AG08396 (cell line): Measurements from ENCODE around the gene NATD1.
"Not testable (repeated sequence)": the region's sequence is repeated elsewhere in the genome, so short reads cannot be mapped to it uniquely, and the experiment has no call there.

Experiments used
- DNase-seq: peaks from one replicate; pipeline ENCODE4 v3.0.0; 2012; ENCODE audit warnings: low spot score, mixed read lengths

The NATD1 gene

DNA sequence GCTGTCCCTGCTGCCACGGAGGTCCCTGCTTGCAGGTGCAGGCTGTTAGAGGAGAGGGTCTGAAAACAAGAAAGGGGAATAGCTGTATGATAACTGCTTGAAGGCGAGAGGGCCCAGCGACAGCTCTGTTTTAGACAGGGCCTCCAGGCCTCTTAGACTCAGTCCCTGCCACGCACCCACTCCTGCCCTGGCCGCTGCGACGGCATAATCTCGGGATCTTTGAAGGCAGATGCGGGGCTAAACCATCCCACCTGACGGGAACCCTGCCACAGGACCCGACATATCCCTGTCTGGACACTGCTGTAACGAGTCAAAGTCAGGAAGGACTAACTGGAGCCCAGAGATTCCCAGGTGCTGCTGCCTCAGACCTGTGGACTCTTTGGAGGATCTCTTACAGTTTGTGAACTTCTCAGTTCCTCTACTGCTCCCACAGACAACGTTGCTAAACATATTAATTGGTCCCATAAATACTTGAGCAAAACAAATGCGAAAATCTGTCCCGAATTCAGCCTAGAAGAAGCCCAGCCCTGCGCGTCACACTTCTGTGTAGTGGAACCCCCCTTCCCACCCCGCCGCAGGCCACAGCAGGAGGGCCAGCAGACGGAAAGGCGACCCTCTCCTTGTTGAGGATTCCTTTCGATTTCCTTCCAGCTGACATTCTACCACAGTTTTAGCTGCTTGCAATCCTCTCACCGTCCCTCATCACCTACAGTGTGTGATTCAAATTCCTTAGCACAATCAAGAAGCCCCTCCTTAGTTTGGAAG, 38.3 kb downstream of the NATD1 start:
- peak; percentile 42 for DNase-seq

DNA sequence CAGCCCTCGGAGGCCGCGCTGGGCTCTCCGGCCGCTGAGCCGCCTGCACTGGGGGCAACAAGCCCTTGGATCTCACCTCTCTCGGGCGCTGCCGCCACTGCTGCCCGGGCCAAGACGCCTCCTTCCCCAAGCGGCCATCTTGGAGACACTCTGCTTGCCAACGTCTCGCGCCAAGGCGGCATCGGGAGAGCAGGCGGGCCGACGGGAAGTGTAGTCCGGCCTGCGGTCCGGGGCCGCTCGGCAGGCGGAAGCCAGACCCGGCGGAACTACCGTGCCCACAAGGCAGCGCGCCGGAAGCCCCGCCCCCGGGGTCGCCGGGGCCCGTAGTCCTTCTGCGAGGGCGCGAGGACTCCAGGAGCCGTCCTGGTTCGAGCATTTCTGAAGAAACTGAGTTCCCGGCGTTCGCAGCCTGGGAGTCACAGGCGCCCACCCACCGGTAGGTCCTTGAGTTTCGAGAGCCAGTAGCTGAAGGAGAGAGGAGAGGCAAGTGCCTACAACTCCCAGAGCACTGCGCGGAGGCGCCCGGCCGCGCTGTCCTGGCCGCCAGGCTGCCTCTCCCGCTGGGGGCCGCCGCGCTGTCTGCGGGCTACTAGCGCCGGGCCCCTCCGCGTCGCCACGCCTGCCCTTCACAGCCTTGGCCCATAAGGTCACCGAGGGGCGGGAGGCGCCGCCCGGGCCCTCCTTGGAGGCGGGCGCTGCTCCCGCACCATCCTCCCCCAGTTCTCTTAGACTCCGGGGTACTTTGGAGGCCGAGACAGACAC, 39.0 kb downstream of the NATD1 start, which contains the start of gene TMEM11:
Gene TMEM11, minus strand, starts transcription at position 147 of the 762 bp plus-strand sequence. Its CDS starts 9 bp downstream, at position 138.
- peak; percentile 99 for DNase-seq

DNA sequence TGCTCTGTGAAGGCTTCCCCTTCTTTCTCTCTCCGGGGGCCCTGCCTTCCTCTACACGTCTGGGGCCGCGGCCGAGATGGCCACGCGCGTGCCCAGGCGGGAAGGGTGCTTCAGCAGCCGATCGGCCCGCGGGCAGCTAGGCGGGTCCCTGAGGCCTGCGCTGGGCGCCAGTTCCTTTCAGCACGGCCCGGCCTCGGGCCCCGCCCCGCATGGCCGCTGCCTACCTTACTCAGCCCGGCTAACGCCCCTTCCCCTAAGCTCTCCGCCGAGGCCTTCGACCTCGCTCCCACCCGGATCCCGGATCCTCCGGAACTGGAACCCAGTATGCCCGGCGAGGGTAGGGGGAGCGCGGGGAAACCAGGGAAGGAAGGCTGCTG, 39.6 kb downstream of the NATD1 start:
- DNase-seq: peak; percentile 64

DNA sequence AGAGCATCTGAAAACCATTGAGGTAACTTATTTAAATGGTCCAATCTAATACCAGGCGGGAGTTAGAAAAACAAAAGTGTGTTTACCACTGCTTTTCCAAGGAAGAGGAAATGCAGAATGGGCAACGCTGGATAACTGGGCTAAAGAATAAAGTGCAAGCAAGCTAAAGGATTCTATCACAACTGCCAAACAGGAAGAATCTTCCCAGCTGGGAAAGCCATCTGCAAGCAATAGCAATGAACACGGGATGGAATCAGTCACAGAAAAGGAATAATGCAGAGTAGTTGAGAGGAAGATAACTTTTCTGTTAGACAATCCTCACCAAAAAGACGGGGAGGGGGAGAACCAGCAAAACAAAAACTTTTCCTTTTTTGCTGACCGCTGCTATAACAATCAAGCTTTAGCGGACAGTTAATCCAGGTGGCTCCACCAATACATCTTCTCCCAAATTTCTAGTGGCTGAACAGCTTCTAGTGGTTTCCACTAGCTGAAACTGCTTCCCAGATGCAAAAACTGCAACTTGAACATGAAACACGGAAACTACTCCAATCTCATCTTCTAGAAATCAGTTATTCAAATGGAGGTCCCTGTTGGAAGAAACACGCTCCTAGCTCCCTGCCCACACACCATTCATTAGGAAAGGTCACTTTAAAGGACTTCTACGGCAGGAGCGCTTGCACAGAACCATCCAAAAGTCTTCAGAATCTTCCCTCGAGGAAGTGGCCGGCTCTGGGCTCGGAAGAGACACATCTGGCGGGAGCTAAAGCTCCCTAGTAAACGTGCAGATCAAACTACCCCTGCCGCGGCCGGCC, 40.2 kb downstream of the NATD1 start:
- no peak for DNase-seq

GRCh38 chr17:21211825-21212479, 41.3 kb downstream of the NATD1 start:
- DNase-seq: no peak

DNA sequence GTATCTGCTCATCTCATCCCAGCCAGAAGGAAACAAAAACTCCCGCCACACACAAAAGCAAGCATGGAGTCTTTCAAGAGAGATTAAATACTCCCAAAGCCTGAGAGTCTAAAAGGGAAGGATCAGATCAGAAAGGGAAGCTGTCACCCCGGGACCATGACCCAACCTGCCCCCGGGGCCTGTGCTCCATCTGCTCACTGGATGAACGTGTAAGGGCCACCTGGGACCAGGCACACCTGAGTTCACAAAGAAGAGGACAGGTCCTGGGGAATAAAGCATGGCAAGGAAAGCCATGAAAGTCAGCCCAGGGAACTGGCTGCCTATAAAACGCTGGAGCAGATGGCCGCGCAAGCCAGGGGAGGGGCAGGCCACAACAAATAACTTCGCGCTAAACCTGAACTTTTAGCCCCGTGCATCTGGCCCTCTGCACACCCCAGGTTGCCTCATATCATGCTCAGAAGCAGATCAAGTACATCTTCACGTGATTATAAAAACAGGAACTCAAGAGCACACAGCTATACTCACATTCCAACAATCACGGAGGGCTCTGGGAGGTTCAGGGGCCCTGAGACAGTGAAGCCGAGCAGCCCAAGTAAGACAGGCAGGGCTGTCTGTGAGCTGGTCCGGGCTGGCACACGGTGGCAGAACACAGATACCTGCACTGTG, 42.7 kb downstream of the NATD1 start:
- no peak for DNase-seq

DNA sequence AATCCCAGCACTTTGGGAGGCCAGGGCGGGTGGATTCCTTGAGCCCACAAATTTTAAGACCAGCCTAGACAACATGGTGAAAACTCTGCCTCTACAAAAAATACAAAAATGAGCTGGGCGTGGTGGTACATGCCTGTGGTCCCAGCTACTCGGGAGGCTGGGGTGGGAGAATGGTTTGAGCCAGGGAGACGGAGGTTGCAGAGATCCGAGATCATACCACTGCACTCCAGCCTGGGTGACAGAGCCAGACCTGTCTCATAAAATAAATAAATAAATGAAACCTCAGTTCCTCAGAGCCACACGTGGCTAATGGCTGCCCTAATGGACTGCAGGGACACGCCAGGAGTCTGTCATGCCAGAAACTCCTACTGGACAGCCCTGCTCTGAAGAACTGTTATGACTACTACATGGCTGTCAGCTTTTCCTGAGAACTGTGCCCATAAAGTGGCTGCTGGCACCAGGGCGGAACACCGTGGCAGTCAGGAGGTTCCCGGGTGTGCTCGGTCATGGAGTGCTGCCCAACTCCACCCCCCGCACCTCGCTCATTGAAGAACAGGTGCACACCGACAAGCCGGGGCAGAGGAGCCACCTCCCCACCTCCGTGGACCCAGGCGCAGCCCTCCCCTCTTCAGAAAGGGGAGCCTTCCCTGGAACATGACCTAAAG, 43.6 kb downstream of the NATD1 start:
- DNase-seq: peak; percentile 50

- no peak for DNase-seq
Observed at GRCh38 chr17:21208352-21208751, 44.9 kb downstream of the NATD1 start.

DNA sequence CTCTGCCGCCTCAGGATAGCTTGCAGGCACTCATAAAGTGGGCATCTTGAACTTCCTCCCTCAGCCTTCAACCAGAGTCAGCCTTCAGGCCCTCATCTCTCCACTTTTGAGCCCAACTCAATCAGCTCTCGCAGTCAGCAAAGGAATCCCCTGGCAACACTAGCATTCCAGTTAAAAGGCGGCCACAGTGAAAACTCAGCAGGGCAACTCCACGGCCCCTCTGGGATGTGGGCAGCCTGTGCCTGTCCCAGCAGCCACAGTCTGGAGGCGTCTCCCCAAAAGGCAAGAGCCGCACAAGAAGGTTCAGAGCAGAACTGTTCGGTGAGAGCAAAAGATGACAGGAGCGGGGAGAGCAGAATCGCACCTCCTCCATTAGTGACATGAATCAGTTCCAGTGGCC, 48.3 kb downstream of the NATD1 start:
- DNase-seq: no peak

DNA sequence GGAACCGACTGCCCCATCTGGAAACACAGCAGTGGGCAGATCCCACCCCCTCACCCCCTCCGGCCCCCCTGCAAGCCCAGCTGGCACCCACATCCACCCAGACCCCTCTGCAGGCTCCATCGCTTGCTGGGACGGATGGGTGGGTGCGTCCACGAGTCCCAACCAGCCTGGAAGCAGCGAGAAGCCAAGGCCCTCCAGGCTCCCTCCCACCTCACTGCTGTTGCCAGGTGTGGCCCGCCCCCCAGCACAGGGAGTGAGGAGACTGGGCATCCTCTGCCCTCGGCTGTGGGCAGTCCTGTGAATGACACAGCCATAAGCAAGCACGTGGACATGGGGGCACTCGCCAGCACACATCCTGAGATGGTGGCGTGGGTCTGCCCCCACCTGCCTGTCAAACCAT, 50.7 kb downstream of the NATD1 start:
- DNase-seq: no peak

DNA sequence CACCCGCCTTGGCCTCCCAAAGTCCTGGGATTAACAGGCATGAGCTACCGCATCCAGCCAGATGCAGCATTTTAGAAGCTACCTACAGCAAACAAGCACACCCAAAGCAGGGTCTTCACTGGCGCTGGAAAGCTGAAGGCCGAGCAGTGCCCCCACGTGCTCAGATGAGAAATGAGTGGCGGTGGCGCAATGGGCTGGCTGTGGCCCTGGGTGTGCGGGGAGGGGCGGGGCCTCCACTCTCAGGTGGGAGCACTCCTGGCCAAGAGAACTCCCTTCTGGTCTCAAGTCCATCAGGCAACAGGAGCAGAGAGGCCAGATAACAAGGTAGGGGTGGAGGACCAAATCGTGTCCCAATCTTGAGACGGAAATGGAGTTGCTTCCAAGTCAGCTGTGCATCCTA, 51.3 kb downstream of the NATD1 start:
- DNase-seq: no peak

GRCh38 chr17:21201298-21201595, 52.0 kb downstream of the NATD1 start:
- DNase-seq: no peak

GRCh38 chr17:21200590-21201297, 52.5 kb downstream of the NATD1 start:
- DNase-seq: no peak

GRCh38 chr17:21199856-21200255, 53.4 kb downstream of the NATD1 start:
- DNase-seq: no peak

DNA sequence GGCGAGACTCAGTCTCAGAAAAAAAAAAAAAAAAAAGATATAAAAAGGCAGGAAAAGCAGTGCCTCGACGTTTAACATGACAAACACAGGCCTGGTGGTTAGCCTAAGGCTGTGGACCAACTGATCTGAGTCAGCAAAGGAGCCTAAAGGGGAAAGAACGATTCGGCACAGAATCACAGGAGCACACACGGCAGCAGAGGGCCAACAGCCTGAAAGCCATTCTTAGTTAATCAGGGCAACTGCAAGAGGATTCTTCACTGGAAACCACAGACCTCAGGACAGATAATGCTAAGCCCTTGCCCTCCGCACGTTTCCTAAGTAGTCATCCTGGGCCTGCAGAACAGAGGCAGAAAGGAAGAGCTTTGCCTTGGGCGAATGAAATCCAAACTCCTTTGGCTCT, 53.9 kb downstream of the NATD1 start:
- no peak for DNase-seq

GRCh38 chr17:21198411-21198810, 54.8 kb downstream of the NATD1 start:
- DNase-seq: no peak

DNA sequence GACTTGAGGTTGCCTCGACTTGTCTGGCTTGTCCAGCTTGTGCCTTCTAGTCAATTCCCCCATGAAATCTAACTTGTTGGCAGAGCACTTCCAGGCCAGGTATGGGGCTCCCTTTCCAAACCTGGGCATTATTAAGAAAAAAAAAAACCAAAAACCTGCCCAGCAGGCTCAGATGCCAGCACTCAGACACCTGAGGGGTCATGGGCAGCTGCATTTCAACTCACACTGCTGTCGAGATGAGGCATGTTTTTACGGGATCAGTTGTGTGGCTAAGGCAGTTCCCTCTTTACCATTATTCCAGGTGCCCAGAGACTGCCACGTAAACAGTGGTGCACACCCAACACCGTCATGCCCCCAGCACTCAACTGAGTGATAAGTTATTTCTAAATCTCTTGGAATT, 57.1 kb downstream of the NATD1 start:
- no peak for DNase-seq

- no peak for DNase-seq
Observed at GRCh38 chr17:21194703-21195102, 58.5 kb downstream of the NATD1 start.

DNA sequence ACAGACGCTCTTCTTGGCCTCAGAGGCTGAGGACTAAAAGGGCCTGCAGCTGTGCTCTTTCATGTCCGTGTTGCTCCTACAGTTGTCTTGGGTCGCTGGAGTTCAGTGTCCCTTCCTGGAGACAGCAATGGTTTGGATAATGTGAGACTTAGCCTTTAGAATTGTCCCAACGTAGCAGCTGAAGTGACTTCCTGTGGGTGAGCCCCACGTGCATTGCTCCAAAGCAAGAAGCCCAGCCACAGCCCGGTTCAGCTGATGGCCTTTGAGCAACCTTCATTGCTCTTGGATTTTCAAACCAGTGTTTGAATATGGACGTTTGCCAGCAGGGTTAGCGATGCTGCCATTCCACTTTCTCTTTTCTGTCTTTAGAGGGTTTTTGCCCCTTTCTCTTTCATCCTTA, 59.0 kb downstream of the NATD1 start:
- no peak for DNase-seq

- DNase-seq: no peak
Observed at GRCh38 chr17:21193031-21193430, 60.2 kb downstream of the NATD1 start.

- not testable (repeated sequence) for DNase-seq
Observed at GRCh38 chr17:21192414-21192813, 60.8 kb downstream of the NATD1 start.
